ENCODE data around the gene KCTD8. TPM values are rescaled to one million over a fixed set of nuclear protein-coding genes. Genes with fewer than 3 reads are reported as not detected.

KCTD8 gene
- polyA plus RNA-seq, 3 donors, result not detected

DNA sequence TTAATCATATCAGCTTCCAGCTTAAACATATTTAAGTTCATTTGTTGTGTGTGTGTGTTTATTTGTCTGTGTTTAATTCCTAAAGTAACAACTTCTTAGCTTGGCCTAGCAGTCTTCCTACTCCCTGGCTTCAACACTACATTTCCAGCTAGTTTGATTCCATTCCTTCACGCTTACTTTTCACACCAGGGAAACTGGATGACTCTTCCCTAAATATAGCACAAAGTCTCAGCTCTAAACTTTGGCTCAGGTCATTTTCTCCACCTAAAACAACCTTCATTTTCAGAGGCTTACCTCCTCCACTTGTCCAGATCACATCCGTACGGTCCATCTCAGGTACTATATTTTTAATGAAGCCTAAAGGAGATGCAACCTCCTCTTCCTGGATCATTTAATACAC lies 94.4 kb downstream of the KCTD8 start:
- Mint-ChIP-seq H3K27me3 (ENCODE audit: low read depth in 3 of 3) (peaks cover 0 to 2% (median 0%) of the 10 kb centered on the region in 3 donors), H3K27ac (no peak overlapping the region), H3K9me3 (peaks cover 0 to 8% (median 2%) of the 10 kb centered on the region in 7 donors), H3K36me3 (no peaks in the 10 kb centered on the region), H3K4me1 (no peaks in the 10 kb centered on the region), H3K4me3 (no peak overlapping the region)
- H3K27me3 ChIP-seq (ENCODE audit: control insufficient read depth in 2 of 2, insufficient read depth in 2 of 2, low read length in 2 of 2), result no peaks in the 10 kb centered on the region
- TF ChIP-seq, protein P1, sequence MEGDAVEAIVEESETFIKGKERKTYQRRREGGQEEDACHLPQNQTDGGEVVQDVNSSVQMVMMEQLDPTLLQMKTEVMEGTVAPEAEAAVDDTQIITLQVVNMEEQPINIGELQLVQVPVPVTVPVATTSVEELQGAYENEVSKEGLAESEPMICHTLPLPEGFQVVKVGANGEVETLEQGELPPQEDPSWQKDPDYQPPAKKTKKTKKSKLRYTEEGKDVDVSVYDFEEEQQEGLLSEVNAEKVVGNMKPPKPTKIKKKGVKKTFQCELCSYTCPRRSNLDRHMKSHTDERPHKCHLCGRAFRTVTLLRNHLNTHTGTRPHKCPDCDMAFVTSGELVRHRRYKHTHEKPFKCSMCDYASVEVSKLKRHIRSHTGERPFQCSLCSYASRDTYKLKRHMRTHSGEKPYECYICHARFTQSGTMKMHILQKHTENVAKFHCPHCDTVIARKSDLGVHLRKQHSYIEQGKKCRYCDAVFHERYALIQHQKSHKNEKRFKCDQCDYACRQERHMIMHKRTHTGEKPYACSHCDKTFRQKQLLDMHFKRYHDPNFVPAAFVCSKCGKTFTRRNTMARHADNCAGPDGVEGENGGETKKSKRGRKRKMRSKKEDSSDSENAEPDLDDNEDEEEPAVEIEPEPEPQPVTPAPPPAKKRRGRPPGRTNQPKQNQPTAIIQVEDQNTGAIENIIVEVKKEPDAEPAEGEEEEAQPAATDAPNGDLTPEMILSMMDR (IDR thresholded peaks at IDR 0.05), result no peak
- H4K20me1 ChIP-seq (ENCODE audit: insufficient read depth, low read length), result no peaks in the 10 kb centered on the region
- H3K4me3 ChIP-seq (replicated peaks in 1 of 3; ENCODE audit: low read depth in 2 of 3, low read length in 3 of 3), result no peak overlapping the region
- H2AFZ ChIP-seq (ENCODE audit: insufficient read depth, low read depth, low read length, poor library complexity, severe bottlenecking), result no peak overlapping the region
- intact Hi-C loops (cut with micrococcal nuclease), result no loop called here
- DNase-seq, result no peak
- H3K9ac ChIP-seq (ENCODE audit: insufficient read depth, low read length, poor library complexity, severe bottlenecking), result no peak overlapping the region
- no peak overlapping the region for H3K27ac ChIP-seq (ENCODE audit: low read depth in 1 of 2, low read length in 2 of 2)
- no peaks in the 10 kb centered on the region for H3K4me1 ChIP-seq (ENCODE audit: control insufficient read depth in 1 of 2, insufficient read depth in 2 of 2, low read length in 2 of 2)
- no peak overlapping the region for H3K4me2 ChIP-seq (replicated peaks; ENCODE audit: extremely low read depth, low read length, poor library complexity, severe bottlenecking)
- H3K9me3 ChIP-seq (replicated peaks in 1 of 2; ENCODE audit: control insufficient read depth in 1 of 2, insufficient read depth in 1 of 2, low read length in 2 of 2), result no peaks in the 10 kb centered on the region
- H3K79me2 ChIP-seq (ENCODE audit: insufficient read depth, low read length), result no peaks in the 10 kb centered on the region
- H3K36me3 ChIP-seq (replicated peaks in 1 of 2; ENCODE audit: control insufficient read depth in 1 of 2, insufficient read depth in 2 of 2, low read length in 2 of 2), result no peaks in the 10 kb centered on the region
- 80% methylated on average over 2 of the region's 3 CpGs for WGBS (ENCODE audit: insufficient coverage)

DNA sequence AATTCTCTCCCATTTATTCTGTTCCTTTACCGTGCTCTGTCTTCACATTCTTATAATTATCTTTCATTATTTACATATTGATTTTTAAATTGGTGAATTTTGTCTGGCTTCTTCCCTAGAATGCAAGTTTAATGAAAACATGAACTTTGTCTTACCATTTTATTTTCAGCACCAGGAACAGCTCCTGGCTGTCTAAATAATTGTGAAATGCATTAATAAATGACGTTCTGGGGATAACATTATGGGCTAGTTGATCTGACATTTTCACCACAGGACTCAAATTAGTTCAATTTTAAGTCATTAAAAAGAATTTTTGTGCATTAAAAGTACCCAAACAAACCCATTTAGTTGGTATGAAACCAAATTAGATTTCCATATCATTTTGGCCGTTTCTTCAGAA lies 97.5 kb downstream of the KCTD8 start:
- H3K9me3 ChIP-seq (replicated peaks in 1 of 2; ENCODE audit: control insufficient read depth in 1 of 2, insufficient read depth in 1 of 2, low read length in 2 of 2), result no peaks in the 10 kb centered on the region
- H3K27ac ChIP-seq (ENCODE audit: low read depth in 1 of 2, low read length in 2 of 2), result no peak overlapping the region
- no peak for DNase-seq
- no peaks in the 10 kb centered on the region for H4K20me1 ChIP-seq (ENCODE audit: insufficient read depth, low read length)
- no peaks in the 10 kb centered on the region for H3K36me3 ChIP-seq (replicated peaks in 1 of 2; ENCODE audit: control insufficient read depth in 1 of 2, insufficient read depth in 2 of 2, low read length in 2 of 2)
- H3K27me3 ChIP-seq (ENCODE audit: control insufficient read depth in 2 of 2, insufficient read depth in 2 of 2, low read length in 2 of 2), result no peaks in the 10 kb centered on the region
- no peaks in the 10 kb centered on the region for H3K36me3 Mint-ChIP-seq
- intact Hi-C loops (cut with micrococcal nuclease), result no loop called here
- no peak overlapping the region for H3K4me3 ChIP-seq (replicated peaks in 1 of 3; ENCODE audit: low read depth in 2 of 3, low read length in 3 of 3)
- no peaks in the 10 kb centered on the region for H3K4me1 Mint-ChIP-seq
- H3K4me1 ChIP-seq (ENCODE audit: control insufficient read depth in 1 of 2, insufficient read depth in 2 of 2, low read length in 2 of 2), result no peaks in the 10 kb centered on the region
- H3K9ac ChIP-seq (ENCODE audit: insufficient read depth, low read length, poor library complexity, severe bottlenecking), result no peak overlapping the region
- TF ChIP-seq, protein P1 (IDR thresholded peaks at IDR 0.05), result no peak
- peaks cover 0 to 4% (median 2%) of the 10 kb centered on the region in 7 donors for H3K9me3 Mint-ChIP-seq
- no peak overlapping the region for H3K4me2 ChIP-seq (replicated peaks; ENCODE audit: extremely low read depth, low read length, poor library complexity, severe bottlenecking)
- WGBS (ENCODE audit: insufficient coverage), result no CpG with 5 or more reads among the region's 3 CpGs
- no peak overlapping the region for H3K27ac Mint-ChIP-seq
- no peaks in the 10 kb centered on the region for H3K79me2 ChIP-seq (ENCODE audit: insufficient read depth, low read length)
- H3K27me3 Mint-ChIP-seq (ENCODE audit: low read depth in 3 of 3), result no peaks in the 10 kb centered on the region
- H3K4me3 Mint-ChIP-seq, result no peak overlapping the region
- H2AFZ ChIP-seq (ENCODE audit: insufficient read depth, low read depth, low read length, poor library complexity, severe bottlenecking), result no peak overlapping the region

Data from CD14-positive monocyte (primary cell).